SKM-1 treated with dmso at 0.1 percent for 144 hours (cell line): ENCODE data around the gene CLK4.

ENCODE experiments used
- DNase-seq: peaks from one replicate; lab custom pipeline; 2025; ENCODE audit not compliant: unreplicated experiment; lab: John Stamatoyannopoulos, UW

Gene CLK4

DNA sequence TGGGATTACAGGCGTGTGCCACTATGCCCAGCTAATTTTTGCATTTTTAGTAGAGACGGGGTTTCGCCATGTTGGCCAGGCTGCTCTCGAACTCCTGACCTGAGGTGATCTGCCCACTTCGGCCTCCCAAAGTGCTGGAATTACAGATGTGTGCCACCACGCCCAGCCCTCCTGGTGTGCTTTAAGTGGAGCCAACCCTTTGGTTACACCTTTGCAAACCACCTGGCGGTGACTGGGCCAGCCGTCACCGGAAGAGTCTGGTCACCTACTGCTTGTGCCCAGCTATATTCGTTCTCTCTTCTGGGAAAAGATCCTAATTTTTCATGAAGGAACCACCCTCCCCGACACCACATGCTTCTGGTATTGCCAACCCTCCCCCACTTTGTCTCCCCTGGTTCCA, 72.5 kb downstream of the CLK4 start:
- DNase-seq = no peak

DNA sequence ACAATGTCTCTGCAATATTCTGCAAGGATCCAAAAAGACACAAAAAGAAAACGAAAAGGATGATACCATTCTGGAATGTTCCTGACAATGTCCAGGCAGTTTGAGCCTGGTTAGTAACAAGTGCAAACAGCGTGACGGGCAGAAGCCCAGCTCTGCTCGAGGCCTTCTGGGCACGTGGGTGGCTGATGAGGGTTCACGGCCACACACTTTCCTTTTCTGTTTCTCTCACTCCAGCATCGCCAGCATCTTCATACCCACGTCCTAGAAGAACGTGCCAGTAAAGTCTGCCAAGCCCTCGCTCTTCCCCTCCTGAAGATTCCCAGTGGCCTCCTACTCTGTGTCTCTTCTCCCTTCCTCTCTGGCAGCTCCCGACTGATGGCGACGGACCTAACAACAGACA, 73.3 kb downstream of the CLK4 start:
- no peak for DNase-seq
